ENCODE data around the gene CDC42BPA. TPM values are rescaled to one million over a fixed set of nuclear protein-coding genes. Genes with fewer than 3 reads are reported as not detected.
A peak's percentile ranks its signal among the peaks of the same experiment; 100 is the strongest.

Gene CDC42BPA
- total and polyA plus RNA-seq, 9 of the 15 experiments (the other 6 are each of a cell fraction or from before 2014, with no cell fraction given) = 8.0 to 77.5 (median 52.1) TPM

DNA sequence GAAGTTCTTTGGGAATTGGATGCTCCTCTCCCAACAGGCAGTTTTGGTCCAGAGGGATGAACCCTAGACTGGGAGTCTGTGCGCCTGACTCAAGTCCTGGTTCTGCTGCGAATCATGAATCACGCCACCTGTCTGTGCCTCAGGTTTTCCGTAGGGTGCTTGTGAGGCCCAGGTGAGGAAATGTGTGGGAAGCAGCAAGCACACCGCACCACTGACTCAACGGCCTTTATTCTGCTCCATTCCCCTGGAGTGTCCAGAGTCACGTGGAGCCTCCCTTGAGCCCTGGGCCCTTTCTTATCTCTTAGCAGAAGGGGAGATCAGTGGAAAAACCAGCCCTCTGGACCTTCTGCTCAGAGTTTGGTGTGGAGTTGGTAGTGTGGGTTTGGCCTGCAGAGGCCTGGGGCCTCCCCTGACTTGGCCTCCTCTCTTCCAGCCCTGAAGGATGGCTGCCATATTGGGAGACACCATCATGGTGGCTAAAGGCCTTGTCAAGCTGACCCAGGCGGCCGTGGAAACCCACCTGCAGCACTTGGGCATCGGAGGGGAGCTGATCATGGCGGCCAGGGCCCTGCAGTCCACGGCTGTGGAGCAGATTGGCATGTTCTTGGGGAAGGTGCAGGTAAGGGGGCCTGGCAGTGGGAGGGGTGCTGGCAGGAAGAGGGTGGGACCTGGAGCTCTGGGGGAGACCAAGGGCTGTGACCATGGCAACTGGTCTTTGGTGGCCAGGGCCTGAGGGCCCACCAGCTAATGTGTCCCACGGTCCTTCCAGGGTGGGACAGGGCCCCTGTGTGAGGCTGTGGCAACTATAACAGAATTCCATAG is 357.1 kb downstream of the CDC42BPA start:
- H3K9me1 ChIP-seq (ENCODE audit: control insufficient read depth, insufficient read depth, low read length) = no peaks in the 10 kb centered on the region
- H3K9me3 ChIP-seq (replicated peaks; ENCODE audit: control insufficient read depth, insufficient read depth, low read depth, low read length) = 0 out of 2 replicates have a peak, but pooled peaks cover 4% of the 10 kb centered on the region
- no TSS peak for BruUV-seq (replicated peaks)
- H3K79me2 ChIP-seq (ENCODE audit: control insufficient read depth, insufficient read depth, low read length) = peaks cover 21% of the 10 kb centered on the region
- intact Hi-C loops (cut with micrococcal nuclease) (no loop called here), in situ Hi-C loops (cut with MboI) (no loop called here)
- no peaks in the 10 kb centered on the region for H3K27me3 ChIP-seq (ENCODE audit: control insufficient read depth in 2 of 2, insufficient read depth in 2 of 2, low read length in 2 of 2)
- ChIA-PET POLR2A (interaction anchor here (0.6 to 1.6 kb wide), 3 partner anchors 13 to 340 kb away, joined by 3 to 6 read pairs (median 3); no protein-coding TSS in a partner anchor), CTCF (ENCODE audit: low intra/inter-chr PET ratio) (no interaction called here)
- 71% methylated on average over 12 of the region's 13 CpGs for WGBS (ENCODE audit: insufficient coverage, low coverage, missing lambda C conversion rate)
- DNase-seq (ENCODE audit: extremely low read depth in 1 of 4, low spot score in 3 of 4) = peak in 1 of 4 experiments; percentile 42
- H3K36me3 ChIP-seq (ENCODE audit: control insufficient read depth, insufficient read depth, low read length) = peaks cover 5% of the 10 kb centered on the region; the same call in 1 of the 3 replicates
- no peak overlapping the region for H3K4me3 ChIP-seq
- no peak for ATAC-seq
- no peak overlapping the region for H2AFZ ChIP-seq (ENCODE audit: low read depth, low read length)
- no peaks in the 10 kb centered on the region for H4K20me1 ChIP-seq (replicated peaks; ENCODE audit: control insufficient read depth, insufficient read depth, low read length)
- H3K9ac ChIP-seq (ENCODE audit: insufficient read depth in 1 of 2, low read depth in 2 of 2, low read length in 2 of 2) = peak overlapping the region in 1 of 2 experiments; percentile 40; a peak in 1 of 4 replicates
- H3K27ac ChIP-seq (ENCODE audit: extremely low read depth, low read depth, low read length) = no peak overlapping the region
- no peak for TF ChIP-seq CHD4 (IDR thresholded peaks at IDR 0.05; ENCODE audit: insufficient read depth, insufficient replicate concordance, low read depth, low read length, poor library complexity, severe bottlenecking)
- no peak for TF ChIP-seq ZNF263 (CRISPR knock-in tag; IDR thresholded peaks at IDR 0.05; ENCODE audit: borderline replicate concordance)
- 0 out of 2 replicates have a peak, but pooled peaks have one; percentile 52 for TF ChIP-seq ZNF445 (CRISPR knock-in tag; IDR thresholded peaks at IDR 0.05; ENCODE audit: low read depth)
- no peak for TF ChIP-seq CREB1 (IDR thresholded peaks at IDR 0.05)
- TF ChIP-seq CREB1 (CRISPR knock-in tag; IDR thresholded peaks at IDR 0.05) = 0 out of 2 replicates have a peak, but pooled peaks have one; percentile 24
- no peak for TF ChIP-seq XRCC4 (IDR thresholded peaks at IDR 0.05; ENCODE audit: extremely low read depth, insufficient read depth, insufficient read length)
- TF ChIP-seq, protein P1, sequence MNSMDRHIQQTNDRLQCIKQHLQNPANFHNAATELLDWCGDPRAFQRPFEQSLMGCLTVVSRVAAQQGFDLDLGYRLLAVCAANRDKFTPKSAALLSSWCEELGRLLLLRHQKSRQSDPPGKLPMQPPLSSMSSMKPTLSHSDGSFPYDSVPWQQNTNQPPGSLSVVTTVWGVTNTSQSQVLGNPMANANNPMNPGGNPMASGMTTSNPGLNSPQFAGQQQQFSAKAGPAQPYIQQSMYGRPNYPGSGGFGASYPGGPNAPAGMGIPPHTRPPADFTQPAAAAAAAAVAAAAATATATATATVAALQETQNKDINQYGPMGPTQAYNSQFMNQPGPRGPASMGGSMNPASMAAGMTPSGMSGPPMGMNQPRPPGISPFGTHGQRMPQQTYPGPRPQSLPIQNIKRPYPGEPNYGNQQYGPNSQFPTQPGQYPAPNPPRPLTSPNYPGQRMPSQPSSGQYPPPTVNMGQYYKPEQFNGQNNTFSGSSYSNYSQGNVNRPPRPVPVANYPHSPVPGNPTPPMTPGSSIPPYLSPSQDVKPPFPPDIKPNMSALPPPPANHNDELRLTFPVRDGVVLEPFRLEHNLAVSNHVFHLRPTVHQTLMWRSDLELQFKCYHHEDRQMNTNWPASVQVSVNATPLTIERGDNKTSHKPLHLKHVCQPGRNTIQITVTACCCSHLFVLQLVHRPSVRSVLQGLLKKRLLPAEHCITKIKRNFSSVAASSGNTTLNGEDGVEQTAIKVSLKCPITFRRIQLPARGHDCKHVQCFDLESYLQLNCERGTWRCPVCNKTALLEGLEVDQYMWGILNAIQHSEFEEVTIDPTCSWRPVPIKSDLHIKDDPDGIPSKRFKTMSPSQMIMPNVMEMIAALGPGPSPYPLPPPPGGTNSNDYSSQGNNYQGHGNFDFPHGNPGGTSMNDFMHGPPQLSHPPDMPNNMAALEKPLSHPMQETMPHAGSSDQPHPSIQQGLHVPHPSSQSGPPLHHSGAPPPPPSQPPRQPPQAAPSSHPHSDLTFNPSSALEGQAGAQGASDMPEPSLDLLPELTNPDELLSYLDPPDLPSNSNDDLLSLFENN (IDR thresholded peaks at IDR 0.05; ENCODE audit: low read depth in 2 of 2, low read length in 2 of 2) = no peak
- TF ChIP-seq, protein P2, sequence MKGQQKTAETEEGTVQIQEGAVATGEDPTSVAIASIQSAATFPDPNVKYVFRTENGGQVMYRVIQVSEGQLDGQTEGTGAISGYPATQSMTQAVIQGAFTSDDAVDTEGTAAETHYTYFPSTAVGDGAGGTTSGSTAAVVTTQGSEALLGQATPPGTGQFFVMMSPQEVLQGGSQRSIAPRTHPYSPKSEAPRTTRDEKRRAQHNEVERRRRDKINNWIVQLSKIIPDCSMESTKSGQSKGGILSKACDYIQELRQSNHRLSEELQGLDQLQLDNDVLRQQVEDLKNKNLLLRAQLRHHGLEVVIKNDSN (CRISPR knock-in tag; IDR thresholded peaks at IDR 0.05) = peak; percentile 71
- TF ChIP-seq, protein P3, sequence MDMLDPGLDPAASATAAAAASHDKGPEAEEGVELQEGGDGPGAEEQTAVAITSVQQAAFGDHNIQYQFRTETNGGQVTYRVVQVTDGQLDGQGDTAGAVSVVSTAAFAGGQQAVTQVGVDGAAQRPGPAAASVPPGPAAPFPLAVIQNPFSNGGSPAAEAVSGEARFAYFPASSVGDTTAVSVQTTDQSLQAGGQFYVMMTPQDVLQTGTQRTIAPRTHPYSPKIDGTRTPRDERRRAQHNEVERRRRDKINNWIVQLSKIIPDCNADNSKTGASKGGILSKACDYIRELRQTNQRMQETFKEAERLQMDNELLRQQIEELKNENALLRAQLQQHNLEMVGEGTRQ (CRISPR knock-in tag; IDR thresholded peaks at IDR 0.05) = peak; percentile 61
- H3K4me1 ChIP-seq (replicated peaks in 1 of 2; ENCODE audit: control insufficient read depth in 2 of 2, insufficient read depth in 2 of 2, low read length in 2 of 2) = peaks cover 0 to 25% of the 10 kb centered on the region in 2 experiments; a peak in 3 of 5 replicates
- H3K4me2 ChIP-seq (ENCODE audit: insufficient read depth, low read length) = no peak overlapping the region
- FAIRE-seq = no peak
